GM18508 (cell line): ENCODE data around the gene ZNRF3.

Experiments used
- ATAC-seq: cut with Tn5 transposase; IDR thresholded peaks from one replicate; pipeline ENCODE4 v1.9.1; 2021; ENCODE audit warnings: moderate number of reproducible peaks; ENCODE audit not compliant: insufficient read depth, unreplicated experiment

ZNRF3 gene

GRCh38 chr22:29053048-29053702, 169.8 kb downstream of the ZNRF3 start:
- ATAC-seq = no peak

DNA sequence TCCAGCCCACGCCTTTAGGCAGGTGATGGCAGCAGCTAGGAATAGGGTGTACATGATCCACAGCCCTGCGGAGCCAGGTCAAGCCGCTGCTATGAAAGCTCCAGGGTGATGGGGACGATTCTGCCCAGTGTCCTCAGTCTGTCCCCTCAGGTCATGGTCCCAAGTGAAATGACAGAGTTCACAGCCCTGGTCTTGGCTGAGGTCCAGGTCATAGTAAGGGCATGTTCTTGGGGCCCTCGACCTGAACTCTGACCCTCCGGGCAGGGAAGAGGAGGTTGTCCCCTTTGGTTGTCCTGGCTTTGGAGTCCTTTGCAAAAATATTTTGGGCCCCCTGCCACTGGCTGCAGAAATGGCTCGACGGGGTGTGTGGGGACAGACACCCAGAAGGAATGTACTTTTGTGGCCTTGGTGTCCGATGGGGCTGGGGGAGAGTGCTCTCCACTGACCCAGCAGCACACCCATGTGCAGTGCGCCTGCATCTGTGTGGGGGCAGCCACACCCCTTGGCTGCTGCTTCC, 170.9 kb downstream of the ZNRF3 start:
- ATAC-seq = no peak

DNA sequence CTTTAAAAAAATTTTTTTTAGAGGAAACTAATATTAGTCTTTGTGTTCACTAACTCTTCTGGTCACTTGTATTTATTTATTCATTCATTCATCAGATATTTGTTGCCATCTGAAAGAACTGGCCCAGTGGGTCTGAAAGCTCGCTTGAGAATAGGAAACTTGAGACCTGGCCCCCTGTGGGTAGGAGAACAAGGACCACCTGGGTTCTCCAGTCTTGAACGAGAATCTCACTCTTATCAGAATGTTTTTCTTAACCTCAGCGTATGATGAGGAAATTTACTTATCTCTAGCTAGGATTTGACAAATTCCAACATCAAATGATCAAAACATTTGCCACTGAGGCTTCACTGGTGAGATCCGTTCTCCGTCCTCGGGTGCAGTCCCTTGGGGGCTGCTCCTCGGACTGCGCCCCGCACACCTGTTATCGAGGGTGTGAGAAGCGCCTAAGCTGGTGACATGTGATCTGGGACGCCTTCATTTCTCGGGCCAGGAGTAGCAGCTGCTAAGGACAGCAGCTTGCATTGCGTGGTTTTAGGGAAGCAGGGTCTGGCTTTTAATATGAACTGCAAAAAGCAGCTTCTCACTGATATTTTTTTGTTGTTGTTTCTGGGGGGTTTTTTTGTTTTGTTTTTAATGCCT, 171.9 kb downstream of the ZNRF3 start:
- ATAC-seq = no peak

GRCh38 chr22:29056472-29056871, 173.1 kb downstream of the ZNRF3 start:
- no peak for ATAC-seq

GRCh38 chr22:29060251-29060869, 177.0 kb downstream of the ZNRF3 start:
- no peak for ATAC-seq

DNA sequence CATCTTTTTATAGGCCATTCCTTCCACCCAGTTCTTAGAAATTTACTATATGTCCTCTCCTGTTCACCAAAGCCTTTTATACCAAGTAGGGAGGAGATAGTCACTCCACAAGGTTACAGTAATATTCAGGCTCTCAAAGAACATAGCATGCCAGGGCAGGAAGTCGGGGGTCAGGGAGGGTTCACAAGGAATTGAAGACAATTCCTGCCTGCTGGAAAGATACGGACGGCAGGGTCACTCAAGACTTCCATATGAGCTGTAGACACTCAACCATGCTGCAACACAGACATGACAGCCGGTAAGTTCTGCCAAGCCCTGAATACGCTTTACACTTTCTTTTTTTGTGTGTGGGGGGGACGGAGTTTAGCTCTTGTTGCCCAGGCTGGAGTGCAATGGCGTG, 177.6 kb downstream of the ZNRF3 start:
- no peak for ATAC-seq

DNA sequence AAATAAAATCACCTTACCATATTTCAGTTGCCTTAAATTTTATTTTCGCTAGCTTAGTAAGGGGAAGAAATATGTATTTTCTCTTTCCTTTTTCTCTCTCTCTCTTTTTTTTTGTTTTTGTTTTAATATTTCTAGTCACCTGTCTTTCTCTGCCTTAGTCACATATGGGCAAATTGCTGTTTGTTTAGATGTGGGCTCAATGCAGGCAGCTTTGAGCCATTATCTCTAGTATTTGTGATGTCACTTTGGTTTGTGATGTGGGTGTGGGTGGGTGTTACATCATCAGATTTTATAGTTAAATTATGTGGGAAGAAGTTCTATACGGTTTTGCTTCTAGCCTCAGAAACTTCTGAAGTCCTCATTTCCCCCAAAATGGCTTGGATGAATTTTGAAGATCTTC, 178.4 kb downstream of the ZNRF3 start, which contains the start of gene C22orf31:
TSS of gene C22orf31 (minus strand) at position 59 of the 400 bp plus-strand sequence. CDS start at position 20, 39 bp downstream.
- ATAC-seq = no peak

DNA sequence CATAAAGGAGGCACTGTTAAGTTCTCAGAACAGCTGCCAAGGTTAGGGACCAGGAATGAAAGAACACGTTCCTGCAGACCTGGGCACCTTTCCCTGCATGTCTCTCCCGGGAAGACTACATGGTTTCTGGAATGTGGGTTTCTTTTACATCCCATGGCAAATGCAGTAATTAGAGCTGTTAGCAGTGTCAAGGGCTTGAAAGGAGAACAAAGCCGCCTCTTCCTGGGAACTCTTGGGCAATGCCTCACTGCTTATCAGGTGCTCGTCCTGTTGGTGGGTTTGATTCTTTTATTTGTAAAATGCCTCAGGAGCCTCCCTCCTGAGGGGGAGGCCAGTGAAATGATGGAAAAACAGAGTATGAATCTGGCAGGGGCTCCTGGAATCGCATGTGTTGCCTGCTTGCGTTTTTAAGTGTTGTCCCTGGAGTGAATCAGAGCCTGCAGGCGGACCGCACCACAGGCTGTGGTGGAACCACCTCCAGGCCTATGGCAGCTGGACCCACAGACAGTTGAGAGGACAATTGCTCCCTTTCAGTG, 179.0 kb downstream of the ZNRF3 start:
- no peak for ATAC-seq

DNA sequence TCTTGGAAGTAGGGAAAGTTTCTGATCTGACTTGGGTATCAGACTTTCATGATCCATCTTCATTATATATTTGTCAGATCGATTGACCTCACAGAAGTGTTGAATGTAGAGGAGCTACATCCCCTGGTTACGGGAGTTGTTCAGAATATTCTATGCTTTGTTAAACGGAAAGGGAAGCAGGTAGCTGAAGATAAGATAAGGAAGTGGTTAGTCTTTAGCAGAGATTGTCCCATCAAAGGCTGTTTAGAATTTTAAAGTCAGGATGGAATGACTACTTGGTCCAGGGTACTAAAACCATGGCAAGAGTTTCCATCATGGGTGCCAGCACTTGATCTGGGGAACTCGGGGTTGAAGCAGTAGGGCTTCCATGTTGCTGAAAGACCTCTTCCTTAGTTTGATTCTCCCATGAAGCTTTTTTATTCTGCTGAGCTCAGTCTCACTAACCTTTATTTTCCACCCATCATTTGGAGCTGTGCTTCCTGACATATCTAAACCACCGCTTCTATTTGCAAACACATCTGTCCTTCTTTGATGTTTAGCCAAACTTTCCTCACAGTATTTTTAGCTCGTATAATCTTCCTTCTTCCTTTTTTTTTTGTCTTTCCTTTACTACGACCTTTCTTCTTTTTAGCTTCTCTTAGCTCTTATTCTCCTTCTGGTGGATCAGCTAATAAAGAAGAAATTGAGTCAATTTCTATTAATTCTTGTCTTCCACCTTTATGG, 182.3 kb downstream of the ZNRF3 start:
- ATAC-seq = no peak

DNA sequence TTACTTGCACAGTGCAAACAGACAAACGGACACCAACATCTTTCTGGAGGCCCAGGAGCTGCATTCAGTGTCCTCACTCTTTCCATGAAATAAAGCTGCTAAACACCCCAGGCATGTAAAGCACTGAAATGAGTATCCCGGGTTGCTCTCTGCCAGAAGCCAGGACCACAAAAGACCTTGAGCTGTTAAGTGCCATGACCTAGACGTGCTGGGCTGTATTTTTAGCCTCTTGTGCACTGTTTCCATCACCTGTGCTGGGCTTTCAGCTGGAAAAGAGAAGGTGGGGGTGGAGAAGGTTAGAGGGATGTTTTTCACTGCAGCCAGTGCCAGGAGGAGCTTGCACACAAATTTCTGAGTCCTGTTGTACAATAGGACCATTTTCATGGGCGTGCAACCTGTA, 186.1 kb downstream of the ZNRF3 start:
- no peak for ATAC-seq

DNA sequence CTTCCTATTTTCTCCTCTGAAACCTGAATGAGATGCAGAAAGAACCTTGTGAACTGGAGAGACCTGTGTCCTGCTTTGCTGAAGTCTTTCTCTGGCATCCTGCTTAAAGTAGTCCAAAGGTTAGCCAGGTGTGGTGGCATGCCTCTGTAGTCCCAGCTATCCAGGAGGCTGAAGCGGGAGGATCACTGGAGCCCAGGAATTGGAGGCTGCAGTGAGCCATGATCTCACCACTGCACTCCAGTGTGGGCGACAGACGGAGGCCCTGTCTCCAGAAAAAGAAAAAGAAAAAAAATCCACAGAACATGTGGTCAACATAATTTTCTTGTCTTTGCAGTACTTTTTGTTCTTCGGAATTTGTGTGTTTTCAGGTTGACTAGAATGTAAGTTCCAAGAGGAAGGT, 187.1 kb downstream of the ZNRF3 start:
- no peak for ATAC-seq

DNA sequence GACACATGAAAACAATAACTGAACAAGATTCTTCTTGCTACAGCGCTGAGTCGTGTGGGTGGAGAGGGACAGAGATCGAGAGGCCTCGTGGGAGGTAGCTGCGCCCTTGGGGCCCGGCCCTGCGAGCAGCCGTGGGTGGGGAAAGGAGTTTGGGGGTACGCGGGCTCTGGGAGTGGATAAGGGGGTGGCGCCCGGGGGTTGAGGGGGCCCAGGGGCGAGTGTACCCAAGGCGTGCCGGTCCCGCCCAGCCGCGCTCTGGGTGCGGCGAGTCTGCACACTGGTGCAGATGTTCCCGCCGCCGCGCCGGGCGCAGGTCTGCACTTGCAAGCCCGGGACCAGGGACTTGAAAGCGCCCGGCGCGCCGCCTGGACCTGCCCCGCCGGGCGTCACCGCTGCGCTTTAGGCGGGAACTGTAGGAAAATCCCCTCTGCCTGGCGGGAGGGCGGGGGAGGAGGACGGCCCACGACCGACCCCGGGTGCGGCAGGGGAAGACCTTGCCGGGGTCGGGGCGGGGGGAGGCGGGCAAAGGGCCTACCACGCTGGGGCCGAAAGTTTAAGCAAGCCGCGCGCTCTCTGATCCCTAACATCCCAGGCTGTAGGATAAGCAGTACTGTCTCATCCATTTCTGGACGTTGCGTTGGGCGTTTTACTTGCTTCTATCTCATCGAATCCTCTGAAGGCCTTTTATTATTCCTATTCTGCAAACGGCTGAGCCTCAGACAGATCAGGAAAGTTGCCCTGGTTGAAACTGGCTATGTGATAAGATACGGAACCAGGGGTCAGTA, 188.1 kb downstream of the ZNRF3 start:
- no peak for ATAC-seq

- no peak for ATAC-seq
These were observed 189.0 kb downstream of the ZNRF3 start for GRCh38 chr22:29072193-29072978.

GRCh38 chr22:29072979-29073617, 189.7 kb downstream of the ZNRF3 start, which contains the start of gene KREMEN1:
Gene KREMEN1, plus strand, starts transcription at chr22:29073035. Its CDS starts 96 bp downstream, at chr22:29073131.
- no peak for ATAC-seq

- ATAC-seq = no peak
These were observed 190.4 kb downstream of the ZNRF3 start for GRCh38 chr22:29073618-29074275.

- ATAC-seq = no peak
These were observed 191.0 kb downstream of the ZNRF3 start for GRCh38 chr22:29074276-29074772.

GRCh38 chr22:29078036-29078868, 194.9 kb downstream of the ZNRF3 start:
- no peak for ATAC-seq
